ENCODE results near the gene THBS4.

DNA sequence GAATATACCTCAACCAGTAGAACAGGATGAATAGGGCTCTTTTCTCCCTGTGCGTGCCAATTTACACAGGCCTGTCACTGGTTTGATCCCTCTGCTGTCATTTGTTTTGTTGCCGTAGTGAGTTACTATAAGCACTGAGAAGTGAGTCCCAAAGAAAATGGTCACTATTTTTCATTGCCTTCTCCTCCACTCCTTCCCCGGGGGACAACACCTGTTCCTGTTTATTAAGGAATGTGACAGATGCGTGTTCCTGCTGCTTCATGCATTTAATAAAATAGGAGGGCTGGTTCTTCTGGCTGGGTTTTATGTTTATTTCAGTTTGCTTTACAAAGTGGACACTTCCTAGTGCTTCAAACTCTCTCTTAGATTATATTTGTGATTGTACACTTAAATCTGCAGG, 6.4 kb downstream of the THBS4 start:
- TF ChIP-seq POLR2AphosphoS5 (IDR thresholded peaks at IDR 0.05; ENCODE audit: borderline replicate concordance, low read depth, low read length) (no peak), EZH2 (IDR thresholded peaks at IDR 0.05) (no peak)
